MM.1S (cell line): ENCODE data around the gene SRRM3.

Experiments used
- DNase-seq: peaks from one replicate; pipeline ENCODE4 v3.0.0-alpha.2; 2015
- H2AFZ ChIP-seq: fragments of 300-600 bp; sonication (generic); 2 replicates; pipeline ENCODE4 v1.6.0; 2016; ENCODE audit warnings: antibody characterized with exemption, low read length
- H3F3A ChIP-seq: fragments of 300-600 bp; sonication (generic); 2 replicates; pipeline ENCODE4 v1.6.1; 2016; ENCODE audit warnings: mild to moderate bottlenecking, antibody characterized with exemption, low read length, moderate library complexity, mixed read lengths; ENCODE audit not compliant: insufficient read depth
- H3K27ac ChIP-seq: fragments of 300-600 bp; sonication (generic); 2 replicates; pipeline ENCODE4 v1.5.1; 2016; ENCODE audit warnings: mild to moderate bottlenecking, low read length
- H3K27me3 ChIP-seq: fragments of 300-600 bp; sonication (generic); replicated peaks from 2 replicates; pipeline ENCODE4 v1.6.0; 2016; ENCODE audit warnings: low read length; ENCODE audit not compliant: insufficient read depth
- H3K36me3 ChIP-seq: fragments of 300-600 bp; sonication (generic); replicated peaks from 2 replicates; pipeline ENCODE4 v1.6.1; 2016; ENCODE audit warnings: mild to moderate bottlenecking, low read length, mixed read lengths; ENCODE audit not compliant: insufficient read depth
- H3K4me1 ChIP-seq: fragments of 300-600 bp; sonication (generic); 2 replicates; pipeline ENCODE4 v1.6.1; 2016; ENCODE audit warnings: low read length, mixed read lengths
- H3K4me2 ChIP-seq: fragments of 300-600 bp; sonication (generic); 2 replicates; pipeline ENCODE4 v1.6.0; 2016; ENCODE audit warnings: low read depth, low read length
- H3K4me3 ChIP-seq: fragments of 300-600 bp; sonication (generic); 2 replicates; pipeline ENCODE4 v1.5.1; 2016; ENCODE audit warnings: low read length, mixed read lengths
- H3K79me2 ChIP-seq: fragments of 300-600 bp; sonication (generic); 2 replicates; pipeline ENCODE4 v1.6.1; 2016; ENCODE audit warnings: mixed run types, low read length, mixed read lengths
- H3K9ac ChIP-seq: fragments of 300-600 bp; sonication (generic); 2 replicates; pipeline ENCODE4 v1.6.1; 2016; ENCODE audit warnings: low read length, mixed read lengths
- H3K9me2 ChIP-seq: fragments of 300-600 bp; sonication (generic); replicated peaks from 2 replicates; pipeline ENCODE4 v1.6.1; 2016; ENCODE audit warnings: mild to moderate bottlenecking, low read length, mixed read lengths; ENCODE audit not compliant: insufficient read depth
- H3K9me3 ChIP-seq: fragments of 300-600 bp; sonication (generic); replicated peaks from 2 replicates; pipeline ENCODE4 v1.6.1; 2016; ENCODE audit warnings: mild to moderate bottlenecking, low read length, mixed read lengths; ENCODE audit not compliant: insufficient read depth
- H4K20me1 ChIP-seq: fragments of 300-600 bp; sonication (generic); 2 replicates; pipeline ENCODE4 v1.6.1; 2016; ENCODE audit warnings: mild to moderate bottlenecking, low read length, moderate library complexity, mixed read lengths; ENCODE audit not compliant: insufficient read depth
- CTCF ChIP-seq: fragments of 300-600 bp; sonication (generic); IDR thresholded peaks from 2 replicates; pipeline ENCODE4 v1.5.1; 2016; ENCODE audit warnings: antibody characterized with exemption, low read length, mixed read lengths
- EZH2 ChIP-seq: fragments of 300-600 bp; sonication (generic); optimal IDR thresholded peaks from 2 replicates; pipeline ENCODE3; 2017; ENCODE audit warnings: low read depth, mild to moderate bottlenecking, antibody characterized with exemption, low read length, mixed read lengths
- EZH2phosphoT487 ChIP-seq: fragments of 300-600 bp; sonication (generic); IDR thresholded peaks from 2 replicates; pipeline ENCODE4 v1.6.1; 2018; ENCODE audit warnings: antibody characterized with exemption, low read length

Gene SRRM3

GRCh38 chr7:76198202-76198601 is 3.5 kb upstream of the SRRM3 start:
- Histone ChIP-seq H3K4me3 (no peak overlapping the region), H3K4me2 (no peak overlapping the region)
- TF ChIP-seq EZH2phosphoT487 = no peak

GRCh38 chr7:76202666-76203030 is 952 bp downstream of the SRRM3 start:
- H3K27ac ChIP-seq = no peak overlapping the region
- no peak overlapping the region for H3K9ac ChIP-seq
- H3K9me3 ChIP-seq = no peaks in the 10 kb centered on the region
- peaks cover 39% of the 10 kb centered on the region for H3K27me3 ChIP-seq
- H3K36me3 ChIP-seq = no peaks in the 10 kb centered on the region
- no peak overlapping the region for H3K4me3 ChIP-seq
- no peaks in the 10 kb centered on the region for H3K9me2 ChIP-seq
- no peaks in the 10 kb centered on the region for H3F3A ChIP-seq
- TF ChIP-seq EZH2phosphoT487 (no peak), CTCF (no peak), EZH2 (no peak)
- no peak for DNase-seq
- H3K79me2 ChIP-seq = no peaks in the 10 kb centered on the region
- H3K4me2 ChIP-seq = no peak overlapping the region
- H2AFZ ChIP-seq = no peak overlapping the region
- H3K4me1 ChIP-seq = no peaks in the 10 kb centered on the region
- no peaks in the 10 kb centered on the region for H4K20me1 ChIP-seq

More at GRCh38 chr7:76198202-76198601, 3.5 kb upstream of the SRRM3 start:
- Histone ChIP-seq H2AFZ (no peak overlapping the region), H3K79me2 (no peaks in the 10 kb centered on the region), H3K9me2 (no peaks in the 10 kb centered on the region), H3K9ac (no peak overlapping the region), H3K4me1 (no peaks in the 10 kb centered on the region), H3K27ac (no peak overlapping the region), H4K20me1 (no peaks in the 10 kb centered on the region), H3K9me3 (no peaks in the 10 kb centered on the region), H3F3A (no peaks in the 10 kb centered on the region), H3K27me3 (peaks cover 44% of the 10 kb centered on the region), H3K36me3 (no peaks in the 10 kb centered on the region)
- no peak for DNase-seq

GRCh38 chr7:76204147-76204546 is 2.5 kb downstream of the SRRM3 start:
- no peaks in the 10 kb centered on the region for H3K4me1 ChIP-seq

GRCh38 chr7:76206633-76207032 is 4.9 kb downstream of the SRRM3 start:
- no peak overlapping the region for H3K9ac ChIP-seq
- H3K4me3 ChIP-seq = no peak overlapping the region
- no peak overlapping the region for H3K27ac ChIP-seq
- no peak for DNase-seq
- H4K20me1 ChIP-seq = no peaks in the 10 kb centered on the region
- TF ChIP-seq EZH2phosphoT487 (no peak), EZH2 (no peak)
- no peak overlapping the region for H3K4me2 ChIP-seq
- no peaks in the 10 kb centered on the region for H3K9me2 ChIP-seq
- H3K4me1 ChIP-seq = no peaks in the 10 kb centered on the region
- H2AFZ ChIP-seq = no peak overlapping the region
- H3K36me3 ChIP-seq = no peaks in the 10 kb centered on the region
- peaks cover 33% of the 10 kb centered on the region for H3K27me3 ChIP-seq
- no peaks in the 10 kb centered on the region for H3F3A ChIP-seq
- no peaks in the 10 kb centered on the region for H3K9me3 ChIP-seq
- no peaks in the 10 kb centered on the region for H3K79me2 ChIP-seq

More at GRCh38 chr7:76204147-76204546, 2.5 kb downstream of the SRRM3 start:
- no peaks in the 10 kb centered on the region for H3K9me2 ChIP-seq
- H3K27ac ChIP-seq = no peak overlapping the region
- DNase-seq = no peak
- H3K4me2 ChIP-seq = no peak overlapping the region
- no peak overlapping the region for H3K4me3 ChIP-seq
- no peaks in the 10 kb centered on the region for H3K79me2 ChIP-seq
- no peaks in the 10 kb centered on the region for H4K20me1 ChIP-seq
- H3K27me3 ChIP-seq = peaks cover 38% of the 10 kb centered on the region
- H3K36me3 ChIP-seq = no peaks in the 10 kb centered on the region
- no peaks in the 10 kb centered on the region for H3F3A ChIP-seq
- no peak overlapping the region for H3K9ac ChIP-seq
- no peaks in the 10 kb centered on the region for H3K9me3 ChIP-seq
- TF ChIP-seq EZH2 (no peak), EZH2phosphoT487 (no peak)
- H2AFZ ChIP-seq = no peak overlapping the region

- no peak for DNase-seq
- H3K9me2 ChIP-seq = no peaks in the 10 kb centered on the region
- H3K4me1 ChIP-seq = no peaks in the 10 kb centered on the region
- H3K36me3 ChIP-seq = no peaks in the 10 kb centered on the region
- H3K4me2 ChIP-seq = no peak overlapping the region
- no peaks in the 10 kb centered on the region for H3F3A ChIP-seq
- no peak overlapping the region for H3K9ac ChIP-seq
- no peak overlapping the region for H3K27ac ChIP-seq
- H2AFZ ChIP-seq = no peak overlapping the region
- H3K79me2 ChIP-seq = no peaks in the 10 kb centered on the region
- peaks cover 49% of the 10 kb centered on the region for H3K27me3 ChIP-seq
- no peak overlapping the region for H3K4me3 ChIP-seq
- no peaks in the 10 kb centered on the region for H4K20me1 ChIP-seq
- TF ChIP-seq CTCF (no peak), EZH2phosphoT487 (no peak), EZH2 (no peak)
- no peaks in the 10 kb centered on the region for H3K9me3 ChIP-seq
Observed at GRCh38 chr7:76209310-76209709, 7.6 kb downstream of the SRRM3 start.
